Body of pancreas (tissue), 4 donors: ENCODE measurements around the gene SPATA31E1.

ENCODE experiments used
- POLR2A ChIP-seq, 3 donors: fragments of 450-650 bp; IDR thresholded peaks; one replicate each; pipeline ENCODE4 v1.6.1; 2016; ENCODE audit warnings: antibody characterized with exemption in 3 of 3, mild to moderate bottlenecking in 2 of 3
- TF ChIP-seq, protein P1 (sequence below), 7 experiments: fragments of 450-650 bp in 4 of 7; fragments of 200-600 bp in 3 of 7; sonication (generic) in 3 of 7; IDR thresholded peaks; one replicate each; pipeline ENCODE4 v1.5.1; 2016 to 2019; ENCODE audit warnings: antibody characterized with exemption in 7 of 7

DNA sequence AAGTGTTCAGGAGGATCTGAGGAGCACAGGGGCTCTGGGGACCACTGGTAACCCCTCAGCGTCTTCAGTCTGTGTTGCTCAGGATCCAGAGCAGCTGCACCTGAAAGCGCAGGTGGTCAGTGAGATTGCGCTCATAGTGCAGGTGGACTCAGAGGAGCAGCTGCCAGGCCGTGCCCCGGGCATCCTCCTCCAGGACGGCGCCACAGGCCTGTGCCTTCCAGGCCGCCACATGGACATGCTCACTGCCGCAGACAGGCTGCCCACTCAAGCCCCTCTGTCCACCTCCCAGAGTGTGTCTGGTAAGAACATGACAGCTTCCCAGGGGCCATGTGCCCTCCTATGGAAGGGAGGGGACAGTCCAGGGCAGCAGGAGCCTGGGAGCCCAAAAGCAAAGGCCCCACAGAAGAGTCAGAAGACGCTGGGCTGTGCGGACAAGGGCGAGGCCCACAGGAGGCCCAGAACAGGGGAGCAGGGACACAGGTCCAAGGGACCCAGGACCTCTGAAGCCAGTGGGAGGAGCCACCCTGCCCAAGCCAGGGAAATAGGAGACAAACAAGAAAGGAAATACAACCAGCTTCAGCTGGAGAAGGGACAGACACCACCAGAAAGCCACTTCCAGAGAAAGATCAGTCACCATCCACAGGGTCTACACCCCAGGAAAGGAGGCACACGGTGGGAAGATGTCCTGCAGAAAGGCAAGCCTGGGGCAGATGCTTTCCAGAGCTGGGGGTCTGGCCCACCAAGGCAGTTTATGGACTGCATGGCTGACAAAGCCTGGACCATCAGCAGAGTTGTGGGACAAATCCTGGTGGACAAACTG, 5.2 kb downstream of the SPATA31E1 start:
- no peak for TF ChIP-seq POLR2A (IDR thresholded peaks at IDR 0.05)
- TF ChIP-seq, protein P1, sequence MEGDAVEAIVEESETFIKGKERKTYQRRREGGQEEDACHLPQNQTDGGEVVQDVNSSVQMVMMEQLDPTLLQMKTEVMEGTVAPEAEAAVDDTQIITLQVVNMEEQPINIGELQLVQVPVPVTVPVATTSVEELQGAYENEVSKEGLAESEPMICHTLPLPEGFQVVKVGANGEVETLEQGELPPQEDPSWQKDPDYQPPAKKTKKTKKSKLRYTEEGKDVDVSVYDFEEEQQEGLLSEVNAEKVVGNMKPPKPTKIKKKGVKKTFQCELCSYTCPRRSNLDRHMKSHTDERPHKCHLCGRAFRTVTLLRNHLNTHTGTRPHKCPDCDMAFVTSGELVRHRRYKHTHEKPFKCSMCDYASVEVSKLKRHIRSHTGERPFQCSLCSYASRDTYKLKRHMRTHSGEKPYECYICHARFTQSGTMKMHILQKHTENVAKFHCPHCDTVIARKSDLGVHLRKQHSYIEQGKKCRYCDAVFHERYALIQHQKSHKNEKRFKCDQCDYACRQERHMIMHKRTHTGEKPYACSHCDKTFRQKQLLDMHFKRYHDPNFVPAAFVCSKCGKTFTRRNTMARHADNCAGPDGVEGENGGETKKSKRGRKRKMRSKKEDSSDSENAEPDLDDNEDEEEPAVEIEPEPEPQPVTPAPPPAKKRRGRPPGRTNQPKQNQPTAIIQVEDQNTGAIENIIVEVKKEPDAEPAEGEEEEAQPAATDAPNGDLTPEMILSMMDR (IDR thresholded peaks at IDR 0.05): no peak
